GM21515 (cell line): ENCODE measurements around the gene EPHA6.
"Not testable (repeated sequence)": the region's sequence is repeated elsewhere in the genome, so short reads cannot be mapped to it uniquely, and the experiment has no call there.

Source experiments
- ATAC-seq: cut with Tn5 transposase; IDR thresholded peaks from one replicate; pipeline ENCODE4 v1.9.1; 2021; ENCODE audit not compliant: unreplicated experiment

EPHA6 gene

GRCh38 chr3:97264180-97264579 lies 449.8 kb downstream of the EPHA6 start:
- ATAC-seq, result no peak

GRCh38 chr3:97265237-97266005 lies 451.0 kb downstream of the EPHA6 start:
- ATAC-seq, result no peak

- no peak for ATAC-seq
Measured at GRCh38 chr3:97269202-97269601, 454.8 kb downstream of the EPHA6 start.

GRCh38 chr3:97276879-97277550 lies 462.6 kb downstream of the EPHA6 start:
- ATAC-seq, result not testable (repeated sequence)

GRCh38 chr3:97277708-97278107 lies 463.3 kb downstream of the EPHA6 start:
- ATAC-seq, result no peak

GRCh38 chr3:97278506-97278905 lies 464.1 kb downstream of the EPHA6 start:
- no peak for ATAC-seq

GRCh38 chr3:97291901-97292300 lies 477.5 kb downstream of the EPHA6 start:
- ATAC-seq, result no peak

GRCh38 chr3:97293596-97294131 lies 479.3 kb downstream of the EPHA6 start:
- no peak for ATAC-seq

- ATAC-seq, result no peak
Measured at GRCh38 chr3:97297032-97297431, 482.6 kb downstream of the EPHA6 start.

- no peak for ATAC-seq
Measured at GRCh38 chr3:97301114-97301513, 486.7 kb downstream of the EPHA6 start.

GRCh38 chr3:97306226-97306625 lies 491.8 kb downstream of the EPHA6 start:
- no peak for ATAC-seq

- ATAC-seq, result no peak
Measured at GRCh38 chr3:97338375-97338774, 524.0 kb downstream of the EPHA6 start.

GRCh38 chr3:97340940-97341339 lies 526.5 kb downstream of the EPHA6 start:
- ATAC-seq, result no peak

GRCh38 chr3:97347780-97348179 lies 533.4 kb downstream of the EPHA6 start:
- ATAC-seq, result no peak

GRCh38 chr3:97350971-97351370 lies 536.6 kb downstream of the EPHA6 start:
- no peak for ATAC-seq

- no peak for ATAC-seq
Measured at GRCh38 chr3:97353176-97353575, 538.8 kb downstream of the EPHA6 start.

GRCh38 chr3:97359977-97360376 lies 545.6 kb downstream of the EPHA6 start:
- no peak for ATAC-seq

GRCh38 chr3:97360804-97361203 lies 546.4 kb downstream of the EPHA6 start:
- no peak for ATAC-seq

GRCh38 chr3:97384583-97384982 lies 570.2 kb downstream of the EPHA6 start:
- ATAC-seq, result no peak

- no peak for ATAC-seq
Measured at GRCh38 chr3:97388774-97389173, 574.4 kb downstream of the EPHA6 start.

GRCh38 chr3:97389936-97390335 lies 575.5 kb downstream of the EPHA6 start:
- no peak for ATAC-seq

- ATAC-seq, result no peak
Measured at GRCh38 chr3:97391167-97391566, 576.8 kb downstream of the EPHA6 start.
